Stimulated activated naive CD8-positive, alpha-beta T cell treated with anti-CD3 and anti-CD28 coated beads, Interleukin-15, Interleukin-2, amounts not matched to agents 100 U/mL and 50 U/mL, for 24 hours (primary cell): ENCODE data around the gene SCN7A.
"Not testable (repeated sequence)": the region's sequence is repeated elsewhere in the genome, so short reads cannot be mapped to it uniquely, and the experiment has no call there.

Source experiments
- ATAC-seq: fragments of 150-1000 bp; cut with Tn5 transposase; one replicate; pipeline ENCODE4 v1.10.0; 2021
- DNase-seq: peaks from one replicate; pipeline ENCODE4 v3.0.0; 2021

The SCN7A gene

DNA sequence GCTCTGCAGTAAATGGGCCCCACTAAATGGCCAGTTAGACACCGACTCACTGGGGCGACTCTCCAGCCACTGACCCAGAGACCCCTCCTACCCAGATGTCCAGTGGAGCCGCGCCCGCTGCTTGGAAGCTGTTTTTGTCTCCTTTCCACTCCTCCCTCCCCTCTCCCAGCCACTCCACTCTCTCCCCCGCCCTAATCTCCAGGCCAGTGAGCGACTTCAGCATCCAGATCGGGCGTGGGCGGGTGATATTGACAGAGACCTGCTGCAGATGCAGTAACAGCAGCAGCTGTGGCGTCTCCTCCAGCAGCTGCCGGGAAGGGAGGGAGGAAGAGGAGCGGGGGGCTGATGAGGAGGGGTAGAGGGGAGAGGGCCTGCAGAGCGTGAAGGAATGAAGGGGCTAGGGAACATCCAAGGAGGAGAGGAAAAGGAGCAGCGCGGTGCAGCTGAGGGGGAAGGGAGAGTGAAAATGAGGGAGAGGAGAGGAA is at the start of gene SCN7A:
Gene SCN7A, minus strand, starts transcription at position 110 of the 485 bp plus-strand sequence. CDS start 16,553 bp downstream, outside the sequence.
- peak; percentile 4 for DNase-seq
- no peak for ATAC-seq

DNA sequence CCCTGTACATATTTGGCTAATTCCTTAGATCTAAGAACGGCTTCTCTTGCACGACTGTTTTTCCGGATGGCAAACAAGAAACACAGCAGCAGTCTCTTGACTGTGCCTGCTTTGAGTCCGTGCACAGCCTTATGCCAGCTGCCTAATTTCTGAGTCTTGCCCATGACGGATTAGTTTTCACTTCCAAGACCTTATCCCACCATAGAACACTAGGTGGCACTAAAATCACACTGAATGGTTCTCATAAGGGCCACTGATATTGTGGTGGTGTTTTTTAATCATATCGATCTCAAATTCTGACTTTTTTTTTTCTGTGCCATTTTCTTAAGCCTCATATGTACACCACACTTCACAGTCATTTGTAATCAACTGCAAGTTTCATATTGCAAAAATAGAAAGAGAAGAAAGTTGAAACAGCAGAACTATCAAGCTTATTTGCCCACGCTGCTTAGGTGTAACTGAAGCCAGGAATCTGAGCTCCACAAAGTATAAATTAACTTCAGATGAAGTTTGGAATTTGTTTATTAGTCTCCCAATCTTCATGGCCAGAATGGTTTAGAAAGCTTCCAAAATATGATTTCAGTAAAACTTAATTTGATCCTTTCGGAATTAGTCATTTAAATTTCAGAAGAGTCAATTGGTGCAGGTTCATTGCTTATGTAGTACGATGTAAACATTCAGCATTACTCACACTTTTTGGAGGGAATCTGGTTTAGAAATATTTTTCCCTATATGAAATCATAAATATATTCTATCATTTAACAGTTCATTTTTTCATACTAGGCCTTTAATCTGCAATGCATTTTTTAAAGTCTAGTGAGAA is 45.5 kb upstream of the SCN7A start:
- ATAC-seq, result peak; percentile 82
- DNase-seq, result peak; percentile 2

DNA sequence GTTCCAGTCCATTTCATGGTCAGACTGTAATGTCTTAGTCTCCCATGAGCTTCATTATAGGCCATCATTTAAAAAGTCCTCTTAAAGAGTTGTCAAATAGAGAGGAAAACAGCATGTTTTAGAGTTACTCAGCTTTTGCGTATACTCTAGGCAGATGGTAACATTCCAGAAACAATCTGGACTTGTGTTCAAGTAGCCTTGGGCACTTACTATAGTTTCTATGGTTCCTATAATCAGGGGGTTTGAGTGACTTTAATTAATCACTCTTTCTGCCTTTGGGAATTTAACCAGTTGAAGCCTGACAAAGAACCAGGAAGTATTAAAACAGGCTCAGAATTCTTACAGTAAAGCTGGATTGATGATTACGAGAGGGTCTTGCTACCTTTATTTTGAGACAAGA is 42.1 kb upstream of the SCN7A start:
- no peak for DNase-seq
- ATAC-seq, result no peak

DNA sequence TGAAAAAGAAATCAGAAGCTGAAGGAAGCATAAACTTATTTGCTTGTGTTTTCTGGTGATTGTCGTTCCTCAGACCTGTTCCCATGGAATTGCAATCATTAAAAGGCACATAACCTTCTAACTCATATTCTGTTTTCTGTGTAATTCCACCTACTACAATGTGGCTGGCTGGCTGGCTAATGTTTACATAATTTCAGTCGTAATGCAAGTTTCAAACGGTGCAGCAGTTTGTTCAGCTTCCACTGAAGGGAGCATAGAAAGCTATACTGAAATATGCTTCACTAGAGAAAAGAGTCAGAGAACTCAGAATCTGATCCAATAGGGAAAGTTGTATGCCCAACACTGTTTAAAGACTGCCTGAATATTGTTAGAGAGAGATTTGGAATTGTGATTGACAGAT is 27.1 kb upstream of the SCN7A start:
- ATAC-seq (no peak), DNase-seq (no peak)

DNA sequence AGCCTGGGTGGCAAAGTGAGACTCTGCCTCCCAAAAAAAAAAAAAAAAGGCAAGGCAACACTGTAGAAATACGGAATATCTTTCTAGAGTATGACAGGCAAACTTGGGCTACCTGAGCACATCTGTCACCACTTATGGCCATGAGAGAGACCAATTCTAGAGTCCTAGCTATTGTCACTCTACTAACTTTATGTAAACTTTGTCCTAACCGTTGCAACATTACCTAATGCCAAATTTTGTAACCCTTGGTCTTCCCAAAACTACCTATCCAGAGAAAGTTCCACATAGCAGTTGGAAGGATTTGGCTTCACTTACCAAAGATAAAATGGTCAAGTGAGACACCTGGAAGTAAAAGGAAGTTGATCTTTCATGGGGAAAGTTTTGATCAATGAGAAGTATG is 26.6 kb upstream of the SCN7A start:
- DNase-seq (no peak), ATAC-seq (no peak)

DNA sequence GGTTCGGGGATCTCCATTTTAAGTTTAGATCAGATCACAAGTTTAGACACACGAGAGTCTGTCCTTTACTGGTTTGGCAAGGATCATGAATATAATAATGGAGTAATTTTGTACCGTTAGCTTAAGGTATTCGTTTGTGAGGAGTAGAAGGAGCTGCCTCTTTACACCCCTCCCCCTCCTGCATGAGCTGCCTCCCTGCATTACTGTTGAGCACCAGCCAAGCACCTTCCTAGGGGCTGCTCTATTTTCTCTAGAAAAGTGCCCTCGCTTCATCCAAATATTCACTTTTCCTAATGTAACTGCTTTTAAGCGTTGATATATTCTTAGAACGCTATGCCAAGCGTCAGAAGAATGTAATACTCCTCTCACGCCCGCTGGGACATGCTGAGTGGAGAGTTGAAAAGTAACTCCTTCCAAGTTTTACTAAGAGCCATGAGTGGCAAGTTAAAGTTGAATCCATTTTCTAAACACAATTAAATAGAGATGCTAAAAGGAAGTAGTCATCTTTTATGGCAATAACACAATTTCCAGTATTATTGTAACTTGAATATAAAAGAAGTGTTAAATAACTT is 25.4 kb upstream of the SCN7A start:
- no peak for DNase-seq
- ATAC-seq, result no peak

DNA sequence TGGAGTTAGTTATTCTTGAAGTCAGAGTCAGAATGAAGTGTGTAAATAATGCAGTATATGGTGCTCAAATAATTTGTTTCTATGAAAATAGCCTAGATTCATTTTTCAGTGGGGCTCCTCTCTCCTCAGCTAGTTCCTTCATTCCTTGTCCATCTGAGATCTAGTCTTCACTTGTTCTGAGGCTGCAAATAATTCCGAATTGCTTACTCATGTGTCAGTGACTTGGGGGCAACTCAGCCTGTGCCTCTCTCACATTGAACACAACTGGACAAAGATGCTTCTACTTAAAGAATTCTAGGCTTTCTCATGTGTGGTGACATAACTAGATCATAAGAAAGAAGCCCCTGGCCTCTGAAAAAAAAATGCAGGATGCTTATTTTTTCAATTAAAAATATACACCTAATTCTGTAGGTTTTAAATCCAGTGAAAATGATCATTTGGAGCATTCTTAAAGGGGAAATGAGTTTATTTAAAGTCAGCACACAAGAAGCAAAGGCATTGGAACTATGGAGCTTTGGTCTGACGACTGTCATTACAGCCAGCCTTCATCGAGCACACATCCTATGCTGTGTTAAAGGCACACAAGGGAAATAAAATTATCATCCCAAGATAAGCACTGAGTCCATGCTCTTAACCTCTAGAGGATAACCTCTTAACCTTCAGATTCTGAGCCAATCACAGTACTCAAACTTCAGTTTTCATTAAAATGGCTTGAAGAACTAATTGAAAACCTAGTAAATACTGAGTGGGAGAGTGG is 24.8 kb upstream of the SCN7A start:
- no peak for ATAC-seq
- DNase-seq, result no peak

DNA sequence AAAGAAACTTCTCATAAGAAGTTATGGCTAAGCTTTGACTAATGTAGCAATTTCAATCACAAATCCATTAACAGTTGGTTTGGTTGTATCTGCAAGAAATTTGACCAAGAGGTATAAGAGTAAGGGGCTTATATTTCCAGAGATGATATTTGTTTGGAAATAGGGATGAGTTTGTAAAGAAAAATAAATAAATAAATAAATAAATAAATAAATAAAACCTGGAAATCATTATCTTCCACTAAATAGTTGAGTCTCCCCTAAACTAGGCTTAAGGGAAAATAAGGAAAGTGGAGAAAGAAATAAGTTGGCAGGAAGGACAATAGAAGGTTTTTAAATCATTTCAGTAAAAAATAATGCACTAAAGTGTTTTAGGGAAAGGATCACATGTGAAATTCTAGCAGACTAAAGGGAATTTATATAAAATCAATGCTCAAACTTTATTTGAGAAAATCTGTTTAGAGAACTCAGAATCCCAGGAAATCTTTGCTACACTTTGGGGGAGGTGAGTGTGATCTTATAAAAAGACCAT is 23.5 kb upstream of the SCN7A start:
- ATAC-seq, result no peak
- DNase-seq, result no peak

DNA sequence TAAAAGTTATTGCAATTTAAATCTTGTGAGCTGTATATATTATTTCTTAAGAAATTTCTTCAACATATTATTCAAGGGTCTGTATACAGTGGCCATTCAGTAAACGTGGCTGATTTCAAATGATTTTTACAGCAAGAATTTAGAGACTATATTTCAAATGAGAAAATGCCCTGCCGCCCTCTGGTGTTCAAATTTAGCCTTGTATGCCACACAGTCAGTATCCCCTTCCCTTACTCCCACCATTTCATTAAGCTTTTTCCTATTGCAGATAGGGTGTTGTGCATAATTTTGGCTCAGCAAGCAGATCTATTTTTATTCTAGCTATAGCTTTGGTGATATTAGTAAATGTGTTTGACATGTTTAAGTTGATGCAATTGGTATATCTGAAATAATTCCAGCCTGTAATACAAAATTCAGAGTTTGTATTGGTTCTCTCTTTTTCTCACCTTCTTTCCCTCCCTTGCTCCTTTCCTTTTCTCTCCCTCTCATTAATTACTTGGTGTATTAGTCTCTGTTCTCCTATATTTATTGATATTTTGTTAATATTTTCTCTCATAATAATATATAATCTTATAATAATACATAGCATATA is 22.8 kb upstream of the SCN7A start:
- DNase-seq (no peak), ATAC-seq (no peak)

DNA sequence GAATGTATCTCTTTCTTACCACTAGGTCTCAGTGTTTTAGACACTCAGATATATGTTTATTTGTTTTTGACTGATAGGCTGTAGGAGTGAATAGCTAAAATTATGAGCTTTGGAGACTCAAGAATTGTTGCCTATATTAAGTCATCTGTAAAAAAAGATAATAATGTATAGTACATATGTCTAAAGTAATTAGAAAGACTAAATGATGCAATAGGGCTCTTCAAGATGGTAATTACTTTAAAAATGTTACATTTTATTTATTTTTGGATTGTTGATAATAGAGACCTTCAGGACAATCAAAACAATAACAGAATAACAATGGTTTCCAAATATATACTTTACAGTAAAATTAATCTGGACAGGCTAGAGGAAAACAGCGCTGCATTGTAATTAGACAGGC is 19.9 kb upstream of the SCN7A start:
- no peak for DNase-seq

DNA sequence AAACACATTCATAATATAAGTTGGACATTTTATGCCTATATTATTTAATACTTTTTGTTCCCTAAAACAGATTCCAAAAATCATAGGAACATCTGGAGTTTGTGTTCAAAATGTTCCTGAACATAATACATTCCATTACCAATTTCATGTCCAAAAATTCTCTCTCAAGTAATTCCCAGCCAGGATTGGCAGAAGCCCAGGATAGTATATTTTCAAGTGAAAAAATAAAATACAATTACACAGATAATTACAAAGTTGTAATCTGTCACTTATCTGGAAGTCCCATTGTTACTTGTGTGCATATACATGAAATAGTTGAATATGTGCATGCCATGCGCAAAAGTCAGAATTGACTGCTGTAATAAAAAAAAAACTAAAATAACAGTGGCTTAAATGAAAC is 5.2 kb upstream of the SCN7A start:
- ATAC-seq (no peak), DNase-seq (no peak)

More for the DNA sequence above, 19.9 kb upstream of the SCN7A start:
- ATAC-seq, result no peak

DNA sequence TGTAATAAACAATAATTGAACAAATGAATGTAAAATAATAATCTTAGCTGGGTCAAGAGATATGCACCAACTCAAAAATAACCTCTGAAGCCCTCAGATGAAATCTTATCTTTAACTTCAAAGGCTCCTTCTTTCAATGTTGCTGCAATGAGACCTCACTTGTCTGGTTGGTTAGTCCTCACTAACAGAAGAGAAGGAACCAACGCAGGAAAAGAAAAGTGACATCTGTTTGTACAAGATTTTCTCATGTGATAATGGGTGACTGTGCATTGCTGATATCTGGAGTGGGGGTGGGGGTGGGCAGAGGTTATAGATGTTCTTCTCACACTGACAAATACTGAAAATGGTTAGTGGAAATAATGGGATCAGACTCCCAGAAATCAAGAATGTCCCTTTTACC is 2.6 kb downstream of the SCN7A start:
- ATAC-seq, result no peak

DNA sequence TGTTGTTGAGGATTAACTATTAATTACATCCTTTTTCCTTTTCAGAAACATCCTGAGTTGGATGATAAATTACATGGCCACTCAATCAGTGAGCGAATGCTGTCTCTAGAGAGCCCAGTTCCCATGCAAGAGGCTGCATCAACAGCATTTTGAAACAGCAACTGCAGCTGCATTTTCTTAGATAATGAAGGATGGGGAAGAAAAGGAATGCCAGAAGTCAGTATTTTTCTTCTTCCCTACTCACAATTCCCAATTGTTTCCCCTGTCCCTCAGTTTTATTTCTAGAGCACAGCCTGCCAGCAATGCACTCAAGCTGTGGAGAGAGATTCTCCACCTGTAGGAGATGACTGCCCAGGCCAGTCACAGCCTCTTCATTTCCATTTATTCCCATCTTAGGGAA is 6.9 kb downstream of the SCN7A start:
- ATAC-seq (no peak), DNase-seq (no peak)

More for the DNA sequence above, 2.6 kb downstream of the SCN7A start:
- DNase-seq, result no peak

DNA sequence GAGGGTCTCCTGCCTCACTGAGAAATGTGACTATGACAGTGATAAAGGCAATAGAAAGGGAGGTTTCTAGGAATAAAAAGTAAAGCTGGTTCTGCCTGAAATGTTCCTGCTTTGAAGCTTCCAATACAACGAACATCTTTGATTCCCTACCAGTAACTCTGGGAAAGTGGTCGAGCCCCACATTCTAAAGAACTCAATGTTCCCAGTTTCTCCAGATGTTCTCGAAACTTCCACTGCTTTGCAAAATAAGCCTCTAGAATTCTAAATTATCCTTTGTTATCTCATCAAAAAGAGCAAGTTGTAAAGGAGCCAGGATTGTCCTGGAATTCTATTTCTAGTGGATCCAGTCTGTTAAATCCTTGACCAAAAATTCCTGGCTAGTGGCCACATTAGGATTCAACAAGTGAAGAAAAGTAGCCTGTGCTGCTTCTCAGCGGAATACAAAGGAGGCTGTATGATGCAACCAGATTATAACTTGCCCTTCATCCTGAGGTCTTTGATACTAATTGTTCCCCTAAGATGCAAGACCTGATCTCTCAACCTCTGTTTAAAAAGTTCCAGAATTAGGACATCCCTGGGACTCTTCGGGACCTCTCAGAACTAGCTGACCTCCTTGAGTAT is 8.4 kb downstream of the SCN7A start:
- no peak for ATAC-seq
- no peak for DNase-seq

DNA sequence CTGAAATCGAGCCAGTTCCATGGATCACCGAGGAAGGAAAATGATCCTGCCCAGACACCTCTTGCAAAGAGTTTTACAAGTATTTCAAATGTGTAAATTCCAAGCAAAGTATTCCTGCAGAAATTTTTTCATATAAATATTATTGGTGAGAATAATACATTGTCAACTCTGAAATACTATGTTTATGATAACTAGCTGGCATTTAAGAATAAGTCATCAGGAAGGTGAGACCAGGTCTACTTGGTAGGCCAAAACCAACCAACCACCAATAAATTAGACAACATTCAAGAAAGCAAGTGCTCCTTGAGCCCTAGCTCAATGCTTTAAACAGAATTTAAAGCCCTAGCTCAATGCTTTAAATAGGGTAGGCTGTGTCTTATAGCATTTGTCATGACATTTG is 21.7 kb downstream of the SCN7A start:
- DNase-seq, result no peak

DNA sequence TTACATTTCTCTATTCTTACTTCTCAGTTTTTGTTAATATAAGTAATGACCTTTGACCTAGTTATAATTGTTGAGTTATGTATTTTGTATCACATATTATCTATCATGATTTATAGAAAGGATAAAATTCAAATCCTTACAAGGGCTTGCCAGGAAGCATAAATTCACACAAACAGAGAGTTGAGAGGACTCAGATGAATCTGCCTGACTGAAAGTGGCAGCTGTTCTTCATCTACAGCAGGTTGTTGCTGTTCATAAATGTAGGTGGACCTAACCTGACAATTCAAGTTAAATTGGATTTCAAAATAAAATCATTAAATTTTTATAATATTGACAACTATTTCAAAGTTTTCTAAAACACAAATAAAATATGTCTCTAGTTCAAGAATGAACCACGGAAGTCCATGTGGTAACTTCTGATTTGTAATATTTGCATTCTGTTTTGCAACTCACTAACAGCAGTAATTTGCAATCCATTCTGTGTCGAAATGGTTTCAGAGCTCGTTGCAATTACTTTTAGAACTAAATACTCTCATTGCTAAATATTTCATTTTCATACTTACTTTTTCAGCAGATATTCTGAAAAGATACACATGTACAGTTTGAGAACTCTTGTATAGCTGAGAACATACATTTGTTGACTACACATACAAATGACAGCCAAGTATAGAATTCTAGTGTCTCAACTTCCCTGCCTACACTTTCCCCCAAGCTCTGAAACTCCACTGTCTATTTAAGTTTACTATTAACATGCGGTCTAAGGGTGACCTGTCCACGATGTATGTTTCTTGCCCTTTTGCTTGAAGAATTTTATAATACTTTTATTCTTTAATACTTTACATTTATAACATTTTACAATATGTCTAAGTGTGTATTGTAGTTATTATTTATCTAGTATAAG is 25.7 kb downstream of the SCN7A start:
- ATAC-seq, result no peak

More for the DNA sequence above, 21.7 kb downstream of the SCN7A start:
- ATAC-seq, result no peak

DNA sequence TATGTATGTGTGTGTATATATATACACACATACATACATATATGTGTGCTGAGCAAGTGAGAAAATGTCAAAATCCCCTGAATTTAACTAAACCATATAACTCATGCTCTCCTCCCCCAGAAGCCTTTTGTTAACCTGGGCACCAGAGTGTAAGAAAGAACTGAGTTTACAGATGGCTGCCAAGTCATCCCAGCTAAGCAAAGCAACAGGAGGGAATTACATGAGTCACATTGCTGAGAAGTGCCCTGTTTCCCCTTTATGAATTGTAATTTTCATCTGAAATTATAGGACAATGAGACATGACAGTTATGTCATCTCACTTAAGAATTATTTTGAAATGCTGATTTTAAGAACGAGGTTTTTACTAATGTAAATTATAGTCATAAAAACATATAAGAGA is 29.9 kb downstream of the SCN7A start:
- no peak for DNase-seq
- ATAC-seq, result no peak

More for the DNA sequence above, 25.7 kb downstream of the SCN7A start:
- DNase-seq, result no peak

DNA sequence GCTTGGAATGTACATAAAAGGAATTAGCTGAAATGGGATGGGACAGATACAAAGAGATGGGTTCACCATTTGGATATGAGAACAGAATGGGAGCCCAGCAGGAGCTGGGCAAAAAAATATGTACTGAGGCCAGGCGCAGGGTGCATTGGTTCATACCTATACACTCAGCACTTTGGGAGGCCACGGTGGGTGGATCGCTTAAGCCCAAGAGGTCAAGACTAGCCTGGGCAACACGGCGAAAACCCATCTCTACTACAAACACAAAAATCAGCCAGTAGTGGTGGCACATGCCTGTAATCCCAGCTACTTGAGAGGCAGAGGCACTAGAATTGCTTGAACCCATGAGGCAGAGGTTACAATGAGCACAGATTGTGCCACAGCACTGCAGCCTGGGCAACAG is 30.4 kb downstream of the SCN7A start:
- no peak for DNase-seq
- no peak for ATAC-seq

DNA sequence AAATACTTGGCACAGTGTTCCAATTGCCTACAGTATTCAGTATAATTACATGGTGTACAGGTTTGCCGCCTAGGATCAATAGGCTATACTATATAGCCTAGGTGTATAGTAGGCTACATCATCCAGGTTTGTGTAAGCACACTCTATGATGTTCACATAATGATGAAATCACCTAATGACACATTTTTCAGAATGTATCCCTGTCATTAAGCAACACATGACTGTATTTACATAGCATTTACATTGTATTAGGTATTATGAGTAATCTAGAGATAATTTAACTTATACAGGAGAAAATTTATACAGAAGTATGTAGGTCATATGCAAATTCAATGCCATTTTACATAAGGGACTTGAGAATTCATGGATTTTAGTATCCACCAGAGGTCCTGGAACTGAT is 35.4 kb downstream of the SCN7A start:
- ATAC-seq (no peak), DNase-seq (no peak)

DNA sequence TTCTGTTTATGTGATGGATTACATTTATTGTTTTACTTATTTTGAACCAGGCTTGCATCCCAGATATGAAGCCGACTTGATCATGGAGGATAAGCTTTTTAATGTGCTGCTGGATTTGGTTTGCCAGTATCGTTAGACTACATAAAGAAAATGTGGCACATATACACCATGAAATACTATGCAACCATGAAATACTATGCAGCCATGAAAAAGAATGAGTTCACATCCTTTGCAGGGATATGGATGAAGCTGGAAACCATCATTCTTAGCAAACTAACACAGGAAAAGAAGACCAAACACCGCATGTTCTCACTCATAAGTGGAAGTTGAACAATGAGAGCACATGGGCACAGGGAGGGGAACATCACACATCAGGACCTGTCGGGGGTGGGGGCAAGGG is 38.2 kb downstream of the SCN7A start:
- DNase-seq, ATAC-seq: not testable (repeated sequence)
